ENCODE measurements around the gene ASCC2. TPM values are rescaled to one million over a fixed set of nuclear protein-coding genes. Genes with fewer than 3 reads are reported as not detected.

The ASCC2 gene, protein sequence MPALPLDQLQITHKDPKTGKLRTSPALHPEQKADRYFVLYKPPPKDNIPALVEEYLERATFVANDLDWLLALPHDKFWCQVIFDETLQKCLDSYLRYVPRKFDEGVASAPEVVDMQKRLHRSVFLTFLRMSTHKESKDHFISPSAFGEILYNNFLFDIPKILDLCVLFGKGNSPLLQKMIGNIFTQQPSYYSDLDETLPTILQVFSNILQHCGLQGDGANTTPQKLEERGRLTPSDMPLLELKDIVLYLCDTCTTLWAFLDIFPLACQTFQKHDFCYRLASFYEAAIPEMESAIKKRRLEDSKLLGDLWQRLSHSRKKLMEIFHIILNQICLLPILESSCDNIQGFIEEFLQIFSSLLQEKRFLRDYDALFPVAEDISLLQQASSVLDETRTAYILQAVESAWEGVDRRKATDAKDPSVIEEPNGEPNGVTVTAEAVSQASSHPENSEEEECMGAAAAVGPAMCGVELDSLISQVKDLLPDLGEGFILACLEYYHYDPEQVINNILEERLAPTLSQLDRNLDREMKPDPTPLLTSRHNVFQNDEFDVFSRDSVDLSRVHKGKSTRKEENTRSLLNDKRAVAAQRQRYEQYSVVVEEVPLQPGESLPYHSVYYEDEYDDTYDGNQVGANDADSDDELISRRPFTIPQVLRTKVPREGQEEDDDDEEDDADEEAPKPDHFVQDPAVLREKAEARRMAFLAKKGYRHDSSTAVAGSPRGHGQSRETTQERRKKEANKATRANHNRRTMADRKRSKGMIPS
- total RNA-seq: 10 to 100 TPM; 15.0 to 37.7 (median 20.5) TPM
- 10 to 100 TPM; 47.4 to 51.0 (median 48.0) TPM for polyA plus RNA-seq

DNA sequence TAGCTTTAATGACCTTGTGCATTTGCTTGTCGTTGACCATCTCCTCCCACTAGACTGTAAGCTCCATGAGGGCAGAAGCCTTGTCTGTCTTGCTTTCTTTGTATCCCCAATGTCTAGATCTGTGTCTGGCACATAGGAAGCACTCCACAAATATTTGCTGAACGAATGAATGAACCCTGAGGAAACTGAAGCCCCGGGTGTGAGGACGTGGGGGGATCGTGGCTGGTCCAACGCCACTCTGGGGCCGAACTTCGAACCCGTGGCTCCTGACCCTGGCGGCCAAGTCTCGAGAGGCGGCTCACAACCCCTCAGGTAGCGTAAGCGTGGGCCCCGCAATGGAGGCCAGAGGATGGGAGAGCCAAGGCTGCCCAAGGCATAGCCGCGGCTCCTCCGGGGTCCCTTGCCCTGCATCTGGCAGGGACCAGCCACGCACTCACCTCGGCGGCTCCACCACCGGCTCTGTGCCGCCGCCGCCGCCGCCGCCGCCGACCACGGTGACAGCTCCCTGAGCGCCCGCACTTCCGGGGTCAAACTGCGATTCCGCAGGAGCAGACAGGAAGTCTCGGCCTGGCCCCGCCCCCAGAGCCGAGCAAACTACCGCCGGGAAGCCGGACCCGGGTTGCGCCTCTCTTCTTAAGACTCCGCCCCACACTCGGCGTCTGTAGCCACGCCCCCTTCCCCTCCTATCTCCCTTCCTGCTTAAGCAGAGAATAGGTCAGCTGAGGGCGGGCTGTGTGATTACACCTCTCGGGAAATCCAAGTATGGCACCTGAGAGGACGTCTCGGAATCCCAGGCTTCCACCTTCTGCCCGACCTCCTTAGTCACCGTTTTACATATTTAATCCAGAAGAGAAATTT, at the start of gene ASCC2:
Gene ASCC2, minus strand, starts transcription at position 534 of the 858 bp plus-strand sequence. CDS start 5,949 bp downstream, outside the sequence.
- no peaks in the 10 kb centered on the region for H3K9me3 ChIP-seq
- peak within 1 kb of the TSS; percentile 76 to 98 (median 95) for H3K4me3 ChIP-seq
- peak within 1 kb of the TSS; percentile 75 to 86 (median 79) for H3K27ac ChIP-seq
- TF ChIP-seq, protein P1, sequence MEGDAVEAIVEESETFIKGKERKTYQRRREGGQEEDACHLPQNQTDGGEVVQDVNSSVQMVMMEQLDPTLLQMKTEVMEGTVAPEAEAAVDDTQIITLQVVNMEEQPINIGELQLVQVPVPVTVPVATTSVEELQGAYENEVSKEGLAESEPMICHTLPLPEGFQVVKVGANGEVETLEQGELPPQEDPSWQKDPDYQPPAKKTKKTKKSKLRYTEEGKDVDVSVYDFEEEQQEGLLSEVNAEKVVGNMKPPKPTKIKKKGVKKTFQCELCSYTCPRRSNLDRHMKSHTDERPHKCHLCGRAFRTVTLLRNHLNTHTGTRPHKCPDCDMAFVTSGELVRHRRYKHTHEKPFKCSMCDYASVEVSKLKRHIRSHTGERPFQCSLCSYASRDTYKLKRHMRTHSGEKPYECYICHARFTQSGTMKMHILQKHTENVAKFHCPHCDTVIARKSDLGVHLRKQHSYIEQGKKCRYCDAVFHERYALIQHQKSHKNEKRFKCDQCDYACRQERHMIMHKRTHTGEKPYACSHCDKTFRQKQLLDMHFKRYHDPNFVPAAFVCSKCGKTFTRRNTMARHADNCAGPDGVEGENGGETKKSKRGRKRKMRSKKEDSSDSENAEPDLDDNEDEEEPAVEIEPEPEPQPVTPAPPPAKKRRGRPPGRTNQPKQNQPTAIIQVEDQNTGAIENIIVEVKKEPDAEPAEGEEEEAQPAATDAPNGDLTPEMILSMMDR (IDR thresholded peaks at IDR 0.05): peak in 1 of 4 experiments; percentile 31
- peak in 1 of 4 donors; percentile 1 for TF ChIP-seq EP300 (IDR thresholded peaks at IDR 0.05)
- TF ChIP-seq POLR2A (IDR thresholded peaks at IDR 0.05): peak; percentile 32 to 53
- peak; percentile 59 to 85 (median 83) for TF ChIP-seq POLR2AphosphoS5 (IDR thresholded peaks at IDR 0.05)
- WGBS, 2 donors: 0 to 1% methylated on average over 54 of the region's 54 CpGs
- intact Hi-C loops (cut with DNase I): loop anchor here (2.0 kb wide), 3 partner anchors 45 to 169 kb away; partner anchors contain the start of genes MTMR3, UQCR10 and ZMAT5
- H3K27me3 ChIP-seq: no peaks in the 10 kb centered on the region
- H3K36me3 ChIP-seq: peaks cover 0 to 6% (median 0%) of the 10 kb centered on the region in 4 donors
- peak; percentile 99 for DNase-seq
- peaks cover 0 to 32% (median 21%) of the 10 kb centered on the region in 4 donors for H3K4me1 ChIP-seq

DNA sequence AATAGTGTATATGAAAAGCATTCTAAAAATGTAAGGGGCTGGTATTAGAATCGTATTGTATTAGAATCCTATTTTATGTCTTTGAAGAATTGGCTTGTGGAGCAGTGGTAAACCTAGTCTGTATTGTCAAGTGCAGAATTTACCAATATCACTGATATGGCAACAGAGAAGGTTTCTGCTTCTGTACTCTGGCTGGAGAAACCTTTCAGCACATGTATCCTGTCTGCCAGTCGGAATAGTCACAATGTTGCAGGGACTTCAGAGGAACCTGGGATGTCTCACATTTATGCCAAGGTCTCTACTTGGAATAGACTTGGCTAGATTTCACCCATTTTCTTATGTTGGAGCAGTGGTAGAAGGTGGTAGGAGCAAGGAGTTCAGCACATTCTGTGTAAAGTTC, 49.3 kb upstream of the ASCC2 start:
- DNase-seq: no peak
- intact Hi-C loops (cut with DNase I): loop anchor here (2.0 kb wide), 1 partner anchor 117 kb away; no protein-coding TSS in a partner anchor
- Histone ChIP-seq H3K27me3 (no peaks in the 10 kb centered on the region), H3K27ac (no peak overlapping the region), H3K4me3 (no peak overlapping the region), H3K9me3 (no peaks in the 10 kb centered on the region), H3K36me3 (no peaks in the 10 kb centered on the region), H3K4me1 (peaks cover 0 to 56% (median 48%) of the 10 kb centered on the region in 4 donors)
- WGBS, 2 donors: 85 to 88% methylated on average over 2 of the region's 2 CpGs
- TF ChIP-seq POLR2A (IDR thresholded peaks at IDR 0.05) (no peak), POLR2AphosphoS5 (IDR thresholded peaks at IDR 0.05) (no peak), EP300 (IDR thresholded peaks at IDR 0.05) (no peak)
- TF ChIP-seq, protein P1 (IDR thresholded peaks at IDR 0.05): no peak

DNA sequence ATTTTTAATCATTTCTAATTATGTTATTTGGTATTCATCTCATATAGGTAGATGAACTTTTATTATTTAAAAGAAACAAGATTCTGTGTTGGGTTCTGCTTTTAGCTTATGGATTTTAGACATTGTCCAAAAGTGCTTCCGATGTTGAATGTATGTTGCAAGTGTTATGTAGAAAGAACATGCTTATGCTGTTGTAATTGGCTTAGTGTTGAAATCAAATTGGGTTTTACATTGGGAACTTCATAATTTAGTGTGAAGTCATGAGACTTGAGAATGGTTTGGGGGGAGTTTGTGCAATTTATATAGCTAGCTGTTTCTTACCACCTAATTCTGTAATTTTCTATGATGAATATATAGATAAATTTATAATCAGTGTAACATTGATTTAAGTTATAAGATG, 48.5 kb upstream of the ASCC2 start:
- intact Hi-C loops (cut with DNase I): loop anchor here (2.0 kb wide), 1 partner anchor 118 kb away; no protein-coding TSS in a partner anchor
- DNase-seq: no peak
- H3K9me3 ChIP-seq: no peaks in the 10 kb centered on the region
- TF ChIP-seq, protein P1 (IDR thresholded peaks at IDR 0.05): no peak
- TF ChIP-seq POLR2AphosphoS5 (IDR thresholded peaks at IDR 0.05) (no peak), EP300 (IDR thresholded peaks at IDR 0.05) (no peak), POLR2A (IDR thresholded peaks at IDR 0.05) (no peak)
- H3K36me3 ChIP-seq: no peaks in the 10 kb centered on the region
- no peaks in the 10 kb centered on the region for H3K27me3 ChIP-seq
- 85 to 95% methylated on average over 1 of the region's 1 CpG for WGBS, 2 donors
- H3K4me1 ChIP-seq: peaks cover 0 to 56% (median 43%) of the 10 kb centered on the region in 4 donors
- no peak overlapping the region for H3K4me3 ChIP-seq
- H3K27ac ChIP-seq: no peak overlapping the region

DNA sequence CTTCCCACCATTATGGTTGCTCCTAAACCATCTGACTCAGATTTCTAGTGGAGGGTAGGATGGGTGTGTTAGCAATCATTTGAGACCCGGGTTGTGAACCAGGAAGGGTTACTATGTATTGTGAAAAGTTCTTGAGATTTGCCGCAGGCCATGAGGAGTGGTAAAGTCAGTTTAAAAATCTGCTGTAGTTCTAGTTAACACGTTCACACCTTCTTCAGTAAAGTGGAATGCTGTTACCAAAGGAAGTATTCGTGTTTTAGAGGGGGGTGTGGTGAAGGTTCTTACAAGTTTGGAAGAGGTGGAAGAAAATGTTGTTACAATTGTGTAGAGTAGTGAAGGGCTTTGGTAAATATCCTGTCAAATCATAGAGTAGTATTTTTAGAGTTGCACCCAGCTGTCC, 47.5 kb upstream of the ASCC2 start:
- Histone ChIP-seq H3K27me3 (no peaks in the 10 kb centered on the region), H3K27ac (no peak overlapping the region), H3K9me3 (no peaks in the 10 kb centered on the region), H3K4me1 (peaks cover 0 to 56% (median 43%) of the 10 kb centered on the region in 4 donors), H3K4me3 (no peak overlapping the region), H3K36me3 (no peaks in the 10 kb centered on the region)
- 58 to 75% methylated on average over 4 of the region's 4 CpGs for WGBS, 2 donors
- DNase-seq: no peak
- no peak for TF ChIP-seq POLR2AphosphoS5 (IDR thresholded peaks at IDR 0.05)
- intact Hi-C loops (cut with DNase I): loop anchor here (2.0 kb wide), 1 partner anchor 119 kb away; no protein-coding TSS in a partner anchor
